ENCODE measurements around the gene TMSB4X. TPM values are rescaled to one million over a fixed set of nuclear protein-coding genes. Genes with fewer than 3 reads are reported as not detected.

The TMSB4X gene
- total and polyA plus RNA-seq, 2 of the 13 experiments (the other 11 are each of a cell fraction or from before 2014, with no cell fraction given) = 10.5 to 29.6 TPM

DNA sequence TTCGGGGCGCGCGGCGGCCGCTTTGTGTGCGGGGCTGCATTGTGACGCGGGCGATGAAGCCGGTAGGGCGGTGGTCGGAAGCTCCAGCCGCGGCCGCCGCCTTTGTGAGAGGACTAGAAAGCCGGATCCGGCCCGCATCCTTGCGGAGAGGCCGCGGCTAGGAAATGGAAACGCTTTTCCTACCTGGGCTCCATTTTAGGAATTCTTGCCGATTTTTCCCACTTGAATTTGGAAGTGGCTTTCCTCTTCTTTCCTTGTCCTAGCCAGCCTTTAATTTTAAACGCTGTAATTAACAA lies 708 bp downstream of the TMSB4X start (continued):
- TF ChIP-seq, protein P1, sequence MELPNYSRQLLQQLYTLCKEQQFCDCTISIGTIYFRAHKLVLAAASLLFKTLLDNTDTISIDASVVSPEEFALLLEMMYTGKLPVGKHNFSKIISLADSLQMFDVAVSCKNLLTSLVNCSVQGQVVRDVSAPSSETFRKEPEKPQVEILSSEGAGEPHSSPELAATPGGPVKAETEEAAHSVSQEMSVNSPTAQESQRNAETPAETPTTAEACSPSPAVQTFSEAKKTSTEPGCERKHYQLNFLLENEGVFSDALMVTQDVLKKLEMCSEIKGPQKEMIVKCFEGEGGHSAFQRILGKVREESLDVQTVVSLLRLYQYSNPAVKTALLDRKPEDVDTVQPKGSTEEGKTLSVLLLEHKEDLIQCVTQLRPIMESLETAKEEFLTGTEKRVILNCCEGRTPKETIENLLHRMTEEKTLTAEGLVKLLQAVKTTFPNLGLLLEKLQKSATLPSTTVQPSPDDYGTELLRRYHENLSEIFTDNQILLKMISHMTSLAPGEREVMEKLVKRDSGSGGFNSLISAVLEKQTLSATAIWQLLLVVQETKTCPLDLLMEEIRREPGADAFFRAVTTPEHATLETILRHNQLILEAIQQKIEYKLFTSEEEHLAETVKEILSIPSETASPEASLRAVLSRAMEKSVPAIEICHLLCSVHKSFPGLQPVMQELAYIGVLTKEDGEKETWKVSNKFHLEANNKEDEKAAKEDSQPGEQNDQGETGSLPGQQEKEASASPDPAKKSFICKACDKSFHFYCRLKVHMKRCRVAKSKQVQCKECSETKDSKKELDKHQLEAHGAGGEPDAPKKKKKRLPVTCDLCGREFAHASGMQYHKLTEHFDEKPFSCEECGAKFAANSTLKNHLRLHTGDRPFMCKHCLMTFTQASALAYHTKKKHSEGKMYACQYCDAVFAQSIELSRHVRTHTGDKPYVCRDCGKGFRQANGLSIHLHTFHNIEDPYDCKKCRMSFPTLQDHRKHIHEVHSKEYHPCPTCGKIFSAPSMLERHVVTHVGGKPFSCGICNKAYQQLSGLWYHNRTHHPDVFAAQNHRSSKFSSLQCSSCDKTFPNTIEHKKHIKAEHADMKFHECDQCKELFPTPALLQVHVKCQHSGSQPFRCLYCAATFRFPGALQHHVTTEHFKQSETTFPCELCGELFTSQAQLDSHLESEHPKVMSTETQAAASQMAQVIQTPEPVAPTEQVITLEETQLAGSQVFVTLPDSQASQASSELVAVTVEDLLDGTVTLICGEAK (IDR thresholded peaks at IDR 0.05) = no peak
- TF ChIP-seq, protein P1 (CRISPR knock-in tag; IDR thresholded peaks at IDR 0.05) = no peak
- TF ChIP-seq, protein P2, sequence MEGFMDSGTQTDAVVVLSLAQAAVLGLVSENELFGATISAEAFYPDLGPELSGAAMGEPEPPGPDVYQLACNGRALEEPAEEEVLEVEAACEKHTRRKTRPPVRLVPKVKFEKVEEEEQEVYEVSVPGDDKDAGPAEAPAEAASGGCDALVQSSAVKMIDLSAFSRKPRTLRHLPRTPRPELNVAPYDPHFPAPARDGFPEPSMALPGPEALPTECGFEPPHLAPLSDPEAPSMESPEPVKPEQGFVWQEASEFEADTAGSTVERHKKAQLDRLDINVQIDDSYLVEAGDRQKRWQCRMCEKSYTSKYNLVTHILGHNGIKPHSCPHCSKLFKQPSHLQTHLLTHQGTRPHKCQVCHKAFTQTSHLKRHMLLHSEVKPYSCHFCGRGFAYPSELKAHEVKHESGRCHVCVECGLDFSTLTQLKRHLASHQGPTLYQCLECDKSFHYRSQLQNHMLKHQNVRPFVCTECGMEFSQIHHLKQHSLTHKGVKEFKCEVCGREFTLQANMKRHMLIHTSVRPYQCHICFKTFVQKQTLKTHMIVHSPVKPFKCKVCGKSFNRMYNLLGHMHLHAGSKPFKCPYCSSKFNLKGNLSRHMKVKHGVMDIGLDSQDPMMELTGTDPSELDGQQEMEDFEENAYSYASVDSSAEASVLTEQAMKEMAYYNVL (CRISPR knock-in tag; IDR thresholded peaks at IDR 0.05; ENCODE audit: borderline replicate concordance) = no peak
